A673 (cell line): ENCODE data around the gene PSMC5.

Source experiments
- CTCF ChIP-seq: fragments of 300-800, 200-600 bp; sonication (generic); conservative IDR thresholded peaks from 2 replicates; pipeline ENCODE4 v1.5.1; 2017; ENCODE audit warnings: low read depth, mild to moderate bottlenecking, antibody characterized with exemption, low read length, moderate library complexity, mixed read lengths
- EZH2 ChIP-seq: fragments of 200-600 bp; sonication (generic); IDR thresholded peaks from 2 replicates; pipeline ENCODE4 v1.6.1; 2017; ENCODE audit warnings: borderline replicate concordance, low read depth, mild to moderate bottlenecking, mixed read lengths, antibody characterized with exemption, low read length; ENCODE audit not compliant: poor library complexity, severe bottlenecking

GRCh38 chr17:63826468-63827001 lies 696 bp upstream of the PSMC5 start:
- TF ChIP-seq CTCF (no peak), EZH2 (no peak)
